Stimulated activated CD4-positive, alpha-beta T cell treated with anti-CD3 and anti-CD28 coated beads, Interleukin-4, amount 100 ng/mL, for 24 hours (primary cell): ENCODE data around the gene TGFB2.

Source experiments
- DNase-seq: peaks from one replicate; pipeline ENCODE4 v3.0.0-alpha.2; 2020

The TGFB2 gene

GRCh38 chr1:218363141-218363540, 18.0 kb downstream of the TGFB2 start:
- no peak for DNase-seq

GRCh38 chr1:218364028-218364710, 19.0 kb downstream of the TGFB2 start:
- DNase-seq = no peak

- no peak for DNase-seq
Observed at GRCh38 chr1:218365226-218365999, 20.3 kb downstream of the TGFB2 start.

GRCh38 chr1:218366322-218367052, 21.4 kb downstream of the TGFB2 start:
- no peak for DNase-seq

GRCh38 chr1:218367118-218367517, 22.0 kb downstream of the TGFB2 start:
- DNase-seq = no peak

- DNase-seq = no peak
Observed at GRCh38 chr1:218368686-218369085, 23.6 kb downstream of the TGFB2 start.

- no peak for DNase-seq
Observed at GRCh38 chr1:218369688-218370511, 24.8 kb downstream of the TGFB2 start.

GRCh38 chr1:218371927-218372672, 27.0 kb downstream of the TGFB2 start:
- DNase-seq = no peak

GRCh38 chr1:218374401-218375353, 29.5 kb downstream of the TGFB2 start:
- no peak for DNase-seq

GRCh38 chr1:218376722-218377121, 31.6 kb downstream of the TGFB2 start:
- DNase-seq = no peak

GRCh38 chr1:218377143-218377660, 32.1 kb downstream of the TGFB2 start:
- peak; percentile 75 for DNase-seq

GRCh38 chr1:218380125-218380977, 35.2 kb downstream of the TGFB2 start:
- no peak for DNase-seq

- no peak for DNase-seq
Observed at GRCh38 chr1:218382261-218382660, 37.1 kb downstream of the TGFB2 start.

GRCh38 chr1:218383051-218383450, 37.9 kb downstream of the TGFB2 start:
- DNase-seq = no peak

GRCh38 chr1:218383681-218384080, 38.5 kb downstream of the TGFB2 start:
- DNase-seq = no peak

GRCh38 chr1:218384581-218384993, 39.5 kb downstream of the TGFB2 start:
- DNase-seq = no peak

GRCh38 chr1:218388591-218388990, 43.5 kb downstream of the TGFB2 start:
- DNase-seq = no peak

GRCh38 chr1:218390618-218391017, 45.5 kb downstream of the TGFB2 start:
- DNase-seq = no peak

GRCh38 chr1:218392780-218393179, 47.6 kb downstream of the TGFB2 start:
- no peak for DNase-seq

GRCh38 chr1:218394416-218394815, 49.3 kb downstream of the TGFB2 start:
- no peak for DNase-seq
